Measurements from ENCODE around the gene ABCB8.

The ABCB8 gene

GRCh38 chr7:151057989-151058780 is 29.9 kb downstream of the ABCB8 start:
- DNase-seq (ENCODE audit: low read depth) = peak; percentile 100

GRCh38 chr7:151058781-151059366 is 30.6 kb downstream of the ABCB8 start:
- peak; percentile 50 for DNase-seq (ENCODE audit: low read depth)

GRCh38 chr7:151059367-151060112 is 31.3 kb downstream of the ABCB8 start, which contains the start of gene SLC4A2:
TSS of gene SLC4A2 (plus strand) at chr7:151059589. CDS start at chr7:151061988, 2,399 bp downstream.
- peak; percentile 77 for DNase-seq (ENCODE audit: low read depth)

- DNase-seq (ENCODE audit: low read depth) = no peak
Observed at GRCh38 chr7:151060113-151060415, 31.8 kb downstream of the ABCB8 start.

GRCh38 chr7:151060416-151061212 is 32.4 kb downstream of the ABCB8 start:
- DNase-seq (ENCODE audit: low read depth) = peak; percentile 41

- DNase-seq (ENCODE audit: low read depth) = no peak
Observed at GRCh38 chr7:151061213-151062110, 33.2 kb downstream of the ABCB8 start.

- DNase-seq (ENCODE audit: low read depth) = no peak
Observed at GRCh38 chr7:151062111-151062398, 33.8 kb downstream of the ABCB8 start.

GRCh38 chr7:151062399-151063211 is 34.4 kb downstream of the ABCB8 start:
- peak; percentile 86 for DNase-seq (ENCODE audit: low read depth)

GRCh38 chr7:151063212-151063561 is 34.9 kb downstream of the ABCB8 start:
- peak; percentile 82 for DNase-seq (ENCODE audit: low read depth)

GRCh38 chr7:151064454-151064853 is 36.2 kb downstream of the ABCB8 start:
- no peak for DNase-seq (ENCODE audit: low read depth)

- DNase-seq (ENCODE audit: low read depth) = no peak
Observed at GRCh38 chr7:151064993-151065392, 36.7 kb downstream of the ABCB8 start.

- DNase-seq (ENCODE audit: low read depth) = no peak
Observed at GRCh38 chr7:151065516-151065915, 37.3 kb downstream of the ABCB8 start.

- no peak for DNase-seq (ENCODE audit: low read depth)
Observed at GRCh38 chr7:151066273-151066974, 38.2 kb downstream of the ABCB8 start.

- DNase-seq (ENCODE audit: low read depth) = peak; percentile 94
Observed at GRCh38 chr7:151068069-151068773, 40.0 kb downstream of the ABCB8 start.

- no peak for DNase-seq (ENCODE audit: low read depth)
Observed at GRCh38 chr7:151069841-151070573, 41.8 kb downstream of the ABCB8 start.

GRCh38 chr7:151070574-151070960 is 42.3 kb downstream of the ABCB8 start:
- no peak for DNase-seq (ENCODE audit: low read depth)

GRCh38 chr7:151071032-151071866 is 43.0 kb downstream of the ABCB8 start:
- DNase-seq (ENCODE audit: low read depth) = no peak

- DNase-seq (ENCODE audit: low read depth) = no peak
Observed at GRCh38 chr7:151073990-151074389, 45.7 kb downstream of the ABCB8 start.

All from iris pigment epithelial cell (primary cell).